Osteoblast (primary cell): ENCODE measurements around the gene NLGN4X. TPM values are rescaled to one million over a fixed set of nuclear protein-coding genes. Genes with fewer than 3 reads are reported as not detected.

Experiments
- DNase-seq: peaks from one replicate; pipeline ENCODE4 v3.0.0; 2011; ENCODE audit warnings: low spot score, mixed read lengths; ENCODE audit not compliant: insufficient read length; ENCODE audit errors: missing footprints
- H2AFZ ChIP-seq: 2 replicates; pipeline ENCODE4 v1.6.0; 2011; ENCODE audit warnings: mild to moderate bottlenecking, low read length
- H3K27ac ChIP-seq: 2 replicates; pipeline ENCODE4 v1.5.1; 2011; ENCODE audit warnings: mild to moderate bottlenecking, low read depth, low read length, moderate library complexity
- H3K27me3 ChIP-seq: 2 replicates; pipeline ENCODE4 v1.6.0; 2012; ENCODE audit warnings: mild to moderate bottlenecking, control low read depth, inconsistent platforms, low read length, moderate library complexity; ENCODE audit not compliant: insufficient read depth
- H3K36me3 ChIP-seq: 2 replicates; pipeline ENCODE4 v1.5.1; 2011; ENCODE audit warnings: mild to moderate bottlenecking, low read length, control low read depth, moderate library complexity; ENCODE audit not compliant: insufficient read depth
- H3K4me1 ChIP-seq: 2 replicates; pipeline ENCODE4 v1.5.1; 2011; ENCODE audit warnings: mild to moderate bottlenecking, low read length, control low read depth, moderate library complexity; ENCODE audit not compliant: insufficient read depth
- H3K4me2 ChIP-seq: 2 replicates; pipeline ENCODE4 v1.6.0; 2011; ENCODE audit warnings: mild to moderate bottlenecking, low read length; ENCODE audit not compliant: insufficient read depth
- H3K4me3 ChIP-seq: fragments of 200-600 bp; sonication (generic); 3 replicates; pipeline ENCODE4 v1.5.1; 2012; ENCODE audit warnings: mild to moderate bottlenecking, low read length, inconsistent platforms; ENCODE audit not compliant: insufficient read depth
- H3K79me2 ChIP-seq: 2 replicates; pipeline ENCODE4 v1.6.0; 2012; ENCODE audit warnings: mild to moderate bottlenecking, low read length, control low read depth, inconsistent platforms; ENCODE audit not compliant: insufficient read depth
- H3K9me3 ChIP-seq: 2 replicates; pipeline ENCODE4 v1.5.1; 2011; ENCODE audit warnings: low read depth, low read length, control low read depth
- H4K20me1 ChIP-seq: 2 replicates; pipeline ENCODE4 v1.6.0; 2012; ENCODE audit warnings: mild to moderate bottlenecking, low read length, control low read depth; ENCODE audit not compliant: insufficient read depth
- total RNA-seq: library from RNA; depleted of rRNA; stranded (reverse); fragments of >200 nt; gene quantifications from 2 replicates; pipeline ENCODE4 v1.2.3, GENCODE V29; 2012
- TF ChIP-seq, protein P1 (sequence below): IDR thresholded peaks from 2 replicates; pipeline ENCODE4 v1.5.1; 2011; ENCODE audit warnings: mild to moderate bottlenecking, low read depth, low read length, moderate library complexity; ENCODE audit errors: extremely low read depth

The NLGN4X gene
- total RNA-seq, 1 donor = 1.4 TPM

DNA sequence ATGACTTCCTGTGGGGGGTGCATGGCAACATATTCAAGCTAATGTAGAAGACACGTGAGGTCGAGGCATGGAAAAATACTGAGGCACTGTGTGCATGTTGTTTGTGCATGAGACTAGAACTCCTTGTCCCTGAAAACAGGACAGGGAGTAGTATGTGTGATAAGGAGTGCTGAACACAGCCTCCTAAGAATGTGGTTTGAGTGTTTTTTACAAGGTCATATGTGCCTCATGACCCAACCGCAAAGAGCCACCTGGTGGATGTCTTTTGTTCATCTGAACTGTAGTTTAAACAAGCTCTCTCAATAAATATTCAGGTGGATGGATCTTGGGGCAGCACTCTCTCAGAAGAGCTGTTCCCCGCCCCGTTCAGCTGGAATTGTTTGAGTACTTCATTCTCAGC is 226.6 kb downstream of the NLGN4X start:
- no peaks in the 10 kb centered on the region for H4K20me1 ChIP-seq
- H3K4me2 ChIP-seq = no peak overlapping the region
- no peak for DNase-seq
- H3K79me2 ChIP-seq = no peaks in the 10 kb centered on the region
- no peaks in the 10 kb centered on the region for H3K9me3 ChIP-seq
- H3K4me1 ChIP-seq = no peaks in the 10 kb centered on the region
- H2AFZ ChIP-seq = no peak overlapping the region
- H3K27ac ChIP-seq = no peak overlapping the region
- H3K4me3 ChIP-seq = no peak overlapping the region
- TF ChIP-seq, protein P1, sequence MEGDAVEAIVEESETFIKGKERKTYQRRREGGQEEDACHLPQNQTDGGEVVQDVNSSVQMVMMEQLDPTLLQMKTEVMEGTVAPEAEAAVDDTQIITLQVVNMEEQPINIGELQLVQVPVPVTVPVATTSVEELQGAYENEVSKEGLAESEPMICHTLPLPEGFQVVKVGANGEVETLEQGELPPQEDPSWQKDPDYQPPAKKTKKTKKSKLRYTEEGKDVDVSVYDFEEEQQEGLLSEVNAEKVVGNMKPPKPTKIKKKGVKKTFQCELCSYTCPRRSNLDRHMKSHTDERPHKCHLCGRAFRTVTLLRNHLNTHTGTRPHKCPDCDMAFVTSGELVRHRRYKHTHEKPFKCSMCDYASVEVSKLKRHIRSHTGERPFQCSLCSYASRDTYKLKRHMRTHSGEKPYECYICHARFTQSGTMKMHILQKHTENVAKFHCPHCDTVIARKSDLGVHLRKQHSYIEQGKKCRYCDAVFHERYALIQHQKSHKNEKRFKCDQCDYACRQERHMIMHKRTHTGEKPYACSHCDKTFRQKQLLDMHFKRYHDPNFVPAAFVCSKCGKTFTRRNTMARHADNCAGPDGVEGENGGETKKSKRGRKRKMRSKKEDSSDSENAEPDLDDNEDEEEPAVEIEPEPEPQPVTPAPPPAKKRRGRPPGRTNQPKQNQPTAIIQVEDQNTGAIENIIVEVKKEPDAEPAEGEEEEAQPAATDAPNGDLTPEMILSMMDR = no peak
- no peaks in the 10 kb centered on the region for H3K27me3 ChIP-seq
- H3K36me3 ChIP-seq = no peaks in the 10 kb centered on the region

DNA sequence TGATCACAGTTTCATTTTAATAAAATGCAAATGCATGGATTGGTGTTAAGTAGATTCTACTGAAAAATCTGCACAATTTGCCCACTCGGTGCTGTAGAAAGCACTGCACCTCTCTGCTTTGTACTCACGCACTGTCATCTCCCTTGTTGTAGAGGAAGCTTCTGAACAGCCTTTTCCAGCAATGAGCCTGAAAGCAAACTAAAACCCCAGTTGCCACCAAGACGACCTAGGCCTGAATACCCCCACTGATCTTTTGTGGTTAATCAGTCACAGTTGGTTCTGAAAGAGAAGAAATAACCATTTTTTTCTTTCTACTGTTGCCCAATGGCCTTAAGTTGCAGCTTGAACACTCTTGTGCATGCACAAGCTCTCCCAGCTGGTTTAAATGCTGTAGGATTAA is 229.8 kb downstream of the NLGN4X start:
- H3K27ac ChIP-seq = no peak overlapping the region
- H3K36me3 ChIP-seq = no peaks in the 10 kb centered on the region
- no peaks in the 10 kb centered on the region for H3K9me3 ChIP-seq
- no peak overlapping the region for H2AFZ ChIP-seq
- no peaks in the 10 kb centered on the region for H3K79me2 ChIP-seq
- no peak overlapping the region for H3K4me3 ChIP-seq
- no peak for DNase-seq
- H4K20me1 ChIP-seq = no peaks in the 10 kb centered on the region
- no peaks in the 10 kb centered on the region for H3K27me3 ChIP-seq
- H3K4me1 ChIP-seq = no peaks in the 10 kb centered on the region
- H3K4me2 ChIP-seq = no peak overlapping the region
- TF ChIP-seq, protein P1 = no peak

DNA sequence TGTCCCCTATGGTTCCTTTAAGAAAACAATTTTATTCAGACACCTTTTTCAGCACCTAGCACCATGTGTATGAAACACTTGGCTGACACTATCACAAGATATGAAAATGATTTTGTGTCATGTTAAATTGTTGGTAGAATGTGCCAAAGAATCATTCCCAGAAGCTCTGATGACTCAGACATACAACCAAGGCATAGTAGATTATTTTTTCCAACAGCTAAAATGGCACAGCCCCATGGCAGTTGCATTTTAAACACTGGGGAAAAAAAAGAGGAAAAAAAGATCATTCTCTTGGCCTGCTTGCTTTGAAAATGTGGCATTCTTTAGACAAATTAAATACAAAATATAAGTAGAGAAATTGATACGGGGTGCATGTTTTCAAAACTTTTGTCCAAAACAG is 230.2 kb downstream of the NLGN4X start:
- H3K27me3 ChIP-seq = no peaks in the 10 kb centered on the region
- no peak for DNase-seq
- H3K27ac ChIP-seq = no peak overlapping the region
- no peaks in the 10 kb centered on the region for H3K9me3 ChIP-seq
- TF ChIP-seq, protein P1 = no peak
- H2AFZ ChIP-seq = no peak overlapping the region
- H3K4me3 ChIP-seq = no peak overlapping the region
- no peak overlapping the region for H3K4me2 ChIP-seq
- no peaks in the 10 kb centered on the region for H3K79me2 ChIP-seq
- no peaks in the 10 kb centered on the region for H3K36me3 ChIP-seq
- no peaks in the 10 kb centered on the region for H4K20me1 ChIP-seq
- H3K4me1 ChIP-seq = no peaks in the 10 kb centered on the region

DNA sequence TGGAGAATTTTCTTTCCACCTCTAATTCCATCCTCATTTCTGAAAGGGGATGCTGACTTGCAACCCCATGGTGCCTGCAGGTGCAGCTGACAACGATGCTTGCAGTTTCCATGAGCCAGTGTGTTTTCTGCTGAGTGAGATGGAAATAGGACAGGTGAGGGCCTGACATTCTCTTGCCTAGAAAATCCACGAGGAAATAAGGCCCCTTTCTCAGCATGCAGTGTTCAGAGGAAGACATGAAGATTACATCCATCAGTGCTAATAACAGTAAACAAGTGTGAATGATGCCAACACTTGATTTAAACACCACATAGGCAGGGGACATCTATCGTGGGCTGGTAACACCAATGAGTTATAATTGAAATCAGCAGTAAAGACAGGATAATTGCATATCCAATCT is 237.3 kb downstream of the NLGN4X start:
- H3K9me3 ChIP-seq = no peaks in the 10 kb centered on the region
- DNase-seq = no peak
- no peak overlapping the region for H3K27ac ChIP-seq

More for the DNA sequence above, 237.3 kb downstream of the NLGN4X start:
- no peaks in the 10 kb centered on the region for H3K4me1 ChIP-seq
- H4K20me1 ChIP-seq = no peaks in the 10 kb centered on the region
- H3K79me2 ChIP-seq = no peaks in the 10 kb centered on the region
- TF ChIP-seq, protein P1 = no peak
- no peak overlapping the region for H3K4me3 ChIP-seq
- H2AFZ ChIP-seq = no peak overlapping the region
- H3K4me2 ChIP-seq = no peak overlapping the region
- H3K27me3 ChIP-seq = no peaks in the 10 kb centered on the region
- no peaks in the 10 kb centered on the region for H3K36me3 ChIP-seq
